Tongue (tissue), 2 donors: ENCODE results near the gene XPO1. TPM values are rescaled to one million over a fixed set of nuclear protein-coding genes. Genes with fewer than 3 reads are reported as not detected.
"Not testable (repeated sequence)": the region's sequence is repeated elsewhere in the genome, so short reads cannot be mapped to it uniquely, and the experiment has no call there.

Experiments
- DNase-seq: peaks from one replicate; pipeline ENCODE4 v3.0.0-alpha.2; 2015
- total RNA-seq: library from RNA; depleted of rRNA; stranded (reverse); fragments of >200 nt; gene quantifications from one replicate; pipeline ENCODE4 v1.2.3, GENCODE V29; 2014

Gene XPO1
- total RNA-seq, 1 donor from 2014 or later = 388 TPM

GRCh38 chr2:61465045-61465444 is 73.1 kb downstream of the XPO1 start:
- no peak for DNase-seq

DNA sequence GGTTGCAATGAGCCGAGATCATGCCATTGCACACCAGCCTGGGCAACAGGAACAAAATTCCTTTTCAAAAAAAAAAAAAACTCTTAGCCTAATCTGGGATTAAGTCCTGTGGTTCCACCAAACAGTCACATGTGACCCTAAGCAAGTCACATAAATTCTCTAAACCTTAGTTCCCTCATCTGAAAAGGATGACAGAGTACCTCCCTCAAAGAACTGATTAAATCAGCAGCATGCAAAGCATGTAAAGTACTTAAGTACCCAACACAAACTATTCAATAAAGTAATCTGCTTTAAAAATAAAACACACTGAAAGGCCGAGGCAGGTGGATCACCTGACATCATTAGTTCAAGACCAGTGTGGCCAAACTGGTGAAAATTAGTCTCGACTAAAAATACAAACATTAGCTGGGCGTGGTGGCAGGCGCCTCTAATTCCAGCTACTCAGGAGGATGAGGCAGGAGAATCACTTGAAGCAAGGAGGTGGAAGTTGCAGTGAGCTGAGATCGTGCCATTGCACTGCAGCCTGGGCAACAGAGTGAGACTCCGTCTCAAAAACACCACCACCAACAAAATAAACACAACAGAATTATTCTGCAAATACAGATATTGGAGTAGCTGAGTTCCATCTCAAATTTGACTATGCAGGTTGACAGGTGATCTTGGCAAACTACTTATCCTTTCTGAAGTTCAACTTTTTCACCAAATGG is 74.2 kb downstream of the XPO1 start:
- DNase-seq = no peak

GRCh38 chr2:61461404-61461803 is 76.8 kb downstream of the XPO1 start:
- no peak for DNase-seq

DNA sequence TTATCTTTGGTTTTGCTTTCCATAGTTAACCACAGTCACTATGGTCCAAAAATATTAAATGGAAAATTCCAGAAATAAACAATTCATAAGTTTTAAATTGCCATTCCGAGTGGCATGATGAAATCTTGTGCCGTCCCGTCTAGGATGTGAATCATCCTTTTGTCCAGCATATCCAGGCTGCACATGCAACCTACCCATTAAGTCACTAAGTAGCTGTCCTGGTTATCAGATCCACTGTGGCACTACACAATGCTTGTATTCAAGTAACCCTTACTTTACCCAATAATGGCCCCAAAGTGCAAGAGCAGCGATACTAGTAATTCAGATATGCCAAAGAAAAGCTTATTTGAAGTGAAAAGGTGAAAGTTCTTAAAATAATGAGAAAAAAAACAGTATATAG is 78.0 kb downstream of the XPO1 start:
- no peak for DNase-seq

GRCh38 chr2:61456746-61457420 is 81.3 kb downstream of the XPO1 start:
- DNase-seq = no peak

DNA sequence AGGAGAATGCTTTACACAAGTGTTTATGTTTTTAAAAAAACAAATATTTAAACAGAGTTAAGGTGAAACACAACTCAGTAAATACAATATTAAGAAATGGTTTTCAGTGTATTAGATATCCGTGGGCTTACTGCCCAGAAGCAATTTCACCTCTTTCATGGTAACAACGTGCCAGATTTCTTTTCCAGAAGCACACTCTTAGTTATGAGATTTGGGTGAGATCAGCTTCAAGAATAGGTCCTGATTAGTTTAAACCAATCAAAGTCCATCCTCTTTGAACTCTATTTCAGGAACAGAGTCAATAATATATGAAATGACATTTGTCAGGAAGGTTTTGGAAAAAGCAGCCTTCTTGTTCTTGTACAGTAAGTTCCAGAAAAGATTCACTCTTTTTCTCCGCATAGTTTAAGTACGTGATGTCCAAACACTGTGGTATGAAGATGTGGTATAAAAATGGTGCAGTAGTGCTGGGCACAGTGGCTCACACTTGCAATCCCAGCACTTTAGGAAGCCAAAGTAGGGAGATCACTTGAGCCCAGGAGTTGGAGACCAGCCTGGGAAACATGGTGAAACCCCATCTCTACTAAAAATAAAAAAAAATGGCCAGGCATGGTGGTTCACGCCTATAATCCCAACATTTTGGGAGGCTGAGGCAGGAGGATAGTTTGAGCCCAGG is 81.9 kb downstream of the XPO1 start:
- DNase-seq = no peak

- not testable (repeated sequence) for DNase-seq
Measured at GRCh38 chr2:61454972-61455371, 83.2 kb downstream of the XPO1 start.

DNA sequence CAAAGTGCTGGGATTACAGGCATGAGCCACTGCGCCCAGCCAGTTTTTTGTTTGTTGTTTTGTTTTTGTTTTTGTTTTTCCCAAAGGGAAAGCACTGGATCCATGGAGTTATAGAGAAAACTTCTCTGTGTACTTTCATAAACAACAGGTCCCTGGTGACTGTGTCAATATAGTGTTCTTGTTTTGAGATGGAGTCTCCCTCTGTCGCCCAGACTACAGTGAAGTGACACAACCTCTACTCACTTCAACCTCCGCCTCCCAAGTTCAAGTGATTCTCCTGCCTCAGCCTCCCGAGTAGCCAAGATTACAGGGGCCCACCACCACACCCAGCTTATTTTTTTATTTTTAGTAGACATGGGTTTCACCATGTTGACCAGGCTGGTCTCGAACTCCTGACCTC is 83.8 kb downstream of the XPO1 start:
- no peak for DNase-seq

- no peak for DNase-seq
Measured at GRCh38 chr2:61452392-61452791, 85.8 kb downstream of the XPO1 start.

- no peak for DNase-seq
Measured at GRCh38 chr2:61451178-61451577, 87.0 kb downstream of the XPO1 start.

DNA sequence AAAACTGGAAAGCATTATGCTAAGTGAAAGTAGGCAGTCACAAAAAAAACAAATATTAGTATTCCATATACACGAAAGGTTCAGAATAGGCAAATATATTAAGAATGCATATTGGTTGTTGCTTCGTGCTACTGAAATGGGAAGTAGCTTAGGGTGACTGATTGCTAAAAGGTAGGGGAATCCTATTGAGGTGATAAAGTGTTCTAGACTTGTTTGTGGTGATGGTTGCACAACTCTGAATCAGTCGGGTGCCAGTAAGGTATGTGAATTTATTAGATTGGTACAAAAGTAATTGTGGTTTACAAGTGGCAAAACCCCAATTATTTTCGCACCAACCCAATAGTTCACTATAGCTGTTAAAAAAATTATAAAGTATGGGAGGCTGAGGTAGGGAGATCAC is 88.0 kb downstream of the XPO1 start:
- no peak for DNase-seq

GRCh38 chr2:61448229-61448628 is 89.9 kb downstream of the XPO1 start:
- DNase-seq = no peak

GRCh38 chr2:61446971-61447370 is 91.2 kb downstream of the XPO1 start:
- not testable (repeated sequence) for DNase-seq

DNA sequence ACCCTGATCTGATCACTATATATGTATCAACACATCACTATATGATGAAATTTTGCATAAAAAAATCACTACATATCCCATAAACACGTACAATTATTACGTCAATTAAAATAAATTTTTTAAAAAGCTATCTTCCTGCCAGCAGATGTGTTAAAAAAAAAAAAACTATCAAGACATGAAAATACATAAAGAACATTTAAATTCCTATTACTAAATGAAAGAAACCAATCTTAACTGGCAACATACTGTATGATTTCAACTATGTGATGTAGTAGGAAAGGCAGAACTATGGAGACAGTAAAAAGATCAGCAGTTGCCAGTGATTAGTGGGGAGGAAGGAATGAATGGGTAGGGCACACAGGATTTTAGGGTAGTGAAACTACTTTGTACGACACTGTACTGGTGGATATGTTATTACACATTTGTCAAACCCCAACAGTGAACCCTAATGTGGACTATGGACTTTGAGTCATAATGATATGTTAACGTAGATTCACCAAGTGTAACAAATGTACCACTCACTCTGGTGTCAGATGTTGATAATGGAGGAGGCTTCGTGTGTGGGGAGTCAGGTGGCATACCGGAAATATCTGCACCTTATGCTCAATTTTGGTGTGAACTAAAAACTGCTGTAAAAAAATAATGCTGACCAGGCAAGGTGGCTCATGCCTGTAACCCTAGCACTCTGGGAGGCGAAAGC is 94.7 kb downstream of the XPO1 start:
- no peak for DNase-seq

- DNase-seq = no peak
Measured at GRCh38 chr2:61439241-61440002, 98.7 kb downstream of the XPO1 start.

GRCh38 chr2:61438670-61439069 is 99.5 kb downstream of the XPO1 start:
- DNase-seq = no peak

DNA sequence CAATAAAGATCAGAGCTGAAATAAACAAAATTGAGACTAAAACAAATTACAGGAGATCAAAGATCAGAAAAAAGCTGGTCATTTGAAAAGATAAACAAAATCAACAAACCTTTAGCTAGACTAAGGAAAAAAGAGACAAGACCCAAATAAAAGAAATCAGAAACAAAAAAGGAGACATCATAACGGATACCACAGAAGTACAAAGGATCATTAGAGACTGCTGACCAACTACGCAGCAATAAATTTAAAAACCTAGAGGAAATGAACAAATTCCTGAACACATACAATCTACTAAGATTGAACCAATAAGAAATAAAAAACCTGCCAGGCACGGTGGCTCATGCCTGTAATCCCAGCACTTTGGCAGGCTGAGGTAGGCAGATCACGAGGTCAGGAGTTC is 101.0 kb downstream of the XPO1 start:
- no peak for DNase-seq

- DNase-seq = no peak
Measured at GRCh38 chr2:61436092-61436491, 102.1 kb downstream of the XPO1 start.

DNA sequence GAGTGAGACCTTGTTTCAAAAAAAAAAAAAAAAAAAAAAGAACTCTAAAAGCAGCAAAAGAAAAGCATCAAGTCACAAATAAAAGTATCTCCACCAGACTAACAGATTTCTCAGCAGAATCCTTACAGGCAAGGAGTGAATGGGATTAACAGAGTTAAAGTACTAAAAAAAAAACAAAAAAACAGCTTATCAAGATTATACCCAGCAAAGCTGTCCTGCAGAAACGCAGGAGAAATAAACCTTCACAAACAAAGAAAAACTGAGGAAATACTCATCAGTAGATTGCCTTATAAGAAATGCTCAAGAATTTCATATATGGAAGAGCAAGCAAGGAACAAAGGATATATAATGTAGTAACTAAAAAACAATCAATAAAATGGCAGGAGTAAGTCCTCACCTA is 102.9 kb downstream of the XPO1 start:
- no peak for DNase-seq

- no peak for DNase-seq
Measured at GRCh38 chr2:61434314-61434713, 103.8 kb downstream of the XPO1 start.

DNA sequence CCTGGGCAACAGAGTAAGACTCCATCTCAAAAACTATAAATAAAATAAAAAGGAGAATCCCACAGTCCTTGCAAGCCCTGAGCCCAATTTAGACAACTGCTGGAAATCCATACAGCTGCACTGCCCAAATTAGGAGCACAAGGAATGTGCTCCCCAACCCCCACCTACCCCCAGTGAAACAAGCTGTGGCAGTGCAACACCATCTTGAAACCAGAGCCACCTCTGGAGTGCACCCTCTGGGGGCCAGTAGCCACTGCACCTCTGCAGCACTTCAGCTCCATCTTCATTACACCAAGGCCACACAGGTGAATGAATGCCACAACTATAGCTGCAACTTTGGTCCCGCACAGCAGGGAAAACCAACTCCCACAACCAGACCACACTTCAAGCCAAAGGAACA is 104.5 kb downstream of the XPO1 start:
- no peak for DNase-seq

DNA sequence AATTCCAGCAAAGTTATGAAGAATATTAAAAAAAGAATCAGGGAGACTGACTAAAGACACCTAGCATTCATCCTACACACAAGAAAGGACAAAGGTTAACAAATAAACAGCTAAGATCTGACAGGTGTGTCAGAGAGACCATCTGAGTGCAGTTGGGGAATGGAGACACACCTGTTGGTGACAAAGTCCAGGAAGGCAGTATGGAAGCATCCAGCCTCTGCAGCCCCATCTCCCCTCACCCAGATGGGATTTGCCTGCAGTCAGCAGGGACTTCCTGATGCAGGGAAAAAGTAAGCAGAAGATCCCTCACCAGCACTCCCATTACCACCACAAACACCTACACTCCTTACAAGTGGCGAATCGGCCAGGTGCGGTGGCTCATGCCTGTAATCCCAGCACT is 105.2 kb downstream of the XPO1 start:
- no peak for DNase-seq
